SKM-1 treated with dmso at 0.1 percent for 144 hours (cell line): ENCODE data around the gene IL12RB2.

Source experiments
- DNase-seq: peaks from one replicate; lab custom pipeline; 2025; ENCODE audit not compliant: unreplicated experiment; lab: John Stamatoyannopoulos, UW

Gene IL12RB2

GRCh38 chr1:67307251-67308060, at the start of gene IL12RB2:
TSS of gene IL12RB2 (plus strand) at chr1:67307873. CDS start at chr1:67320369, 12,496 bp downstream.
- DNase-seq = peak; percentile 31

GRCh38 chr1:67261680-67262079, 46.0 kb upstream of the IL12RB2 start:
- DNase-seq = no peak

GRCh38 chr1:67262735-67263134, 44.9 kb upstream of the IL12RB2 start:
- DNase-seq = no peak

GRCh38 chr1:67264152-67264551, 43.5 kb upstream of the IL12RB2 start:
- DNase-seq = no peak

- DNase-seq = no peak
These were observed 42.8 kb upstream of the IL12RB2 start for GRCh38 chr1:67264899-67265298.

GRCh38 chr1:67269061-67269460, 38.6 kb upstream of the IL12RB2 start:
- no peak for DNase-seq

- DNase-seq = no peak
These were observed 37.1 kb upstream of the IL12RB2 start for GRCh38 chr1:67270541-67270940.

- no peak for DNase-seq
These were observed 34.1 kb upstream of the IL12RB2 start for GRCh38 chr1:67273591-67273990.

GRCh38 chr1:67274623-67275325, 32.9 kb upstream of the IL12RB2 start:
- DNase-seq = no peak

GRCh38 chr1:67280696-67281095, 27.0 kb upstream of the IL12RB2 start:
- DNase-seq = no peak

- no peak for DNase-seq
These were observed 26.4 kb upstream of the IL12RB2 start for GRCh38 chr1:67281244-67281643.

- DNase-seq = no peak
These were observed 21.7 kb upstream of the IL12RB2 start for GRCh38 chr1:67285780-67286488.

- no peak for DNase-seq
These were observed 17.4 kb upstream of the IL12RB2 start for GRCh38 chr1:67290236-67290635.

GRCh38 chr1:67294836-67295617, 12.6 kb upstream of the IL12RB2 start:
- DNase-seq = no peak

- DNase-seq = no peak
These were observed 8.9 kb upstream of the IL12RB2 start for GRCh38 chr1:67298762-67299161.

GRCh38 chr1:67299296-67299695, 8.4 kb upstream of the IL12RB2 start:
- DNase-seq = no peak

GRCh38 chr1:67300561-67300960, 7.1 kb upstream of the IL12RB2 start:
- DNase-seq = no peak

GRCh38 chr1:67304023-67304422, 3.6 kb upstream of the IL12RB2 start:
- DNase-seq = no peak

GRCh38 chr1:67306547-67306946, 1.1 kb upstream of the IL12RB2 start:
- DNase-seq = no peak

- DNase-seq = peak; percentile 15
These were observed 463 bp downstream of the IL12RB2 start for GRCh38 chr1:67308136-67308535.

- peak; percentile 37 for DNase-seq
These were observed 4.9 kb downstream of the IL12RB2 start for GRCh38 chr1:67312615-67313014.
